ENCODE results near the gene ZNF862.

ZNF862 gene

DNA sequence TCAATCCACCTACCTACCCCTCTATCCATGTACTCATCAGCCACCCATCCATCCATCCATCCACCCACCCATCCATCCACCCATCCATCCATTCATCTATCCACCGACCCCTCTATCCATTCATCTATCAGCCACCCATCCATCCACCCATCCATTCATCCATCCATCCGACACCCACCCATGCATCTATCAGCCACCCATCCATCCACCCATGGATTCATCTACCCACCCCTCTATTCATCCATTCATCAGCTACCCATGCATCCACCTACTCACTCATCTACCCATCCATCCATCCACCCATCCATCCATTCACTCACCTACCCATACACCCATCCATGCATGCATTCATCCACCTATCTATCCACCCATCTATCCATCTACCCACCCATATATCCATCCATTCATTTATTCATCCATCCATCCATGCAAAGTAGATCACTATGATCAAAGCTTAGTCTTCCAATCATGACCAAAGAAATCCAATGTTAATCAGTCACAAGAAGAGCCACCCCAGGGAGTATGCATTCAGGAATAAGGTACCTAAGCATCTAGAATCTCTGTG is 37.1 kb upstream of the ZNF862 start:
- Mint-ChIP-seq H3K27ac (no peak overlapping the region), H3K4me1 (ENCODE audit: low read depth) (no peaks in the 10 kb centered on the region), H3K36me3 (ENCODE audit: low read depth) (no peaks in the 10 kb centered on the region), H3K27me3 (ENCODE audit: low read depth) (no peaks in the 10 kb centered on the region), H3K9me3 (no peaks in the 10 kb centered on the region), H3K4me3 (no peak overlapping the region)
- no peak for DNase-seq (ENCODE audit: low spot score)

GRCh38 chr7:149801816-149802215 is 36.4 kb upstream of the ZNF862 start:
- H3K27me3 Mint-ChIP-seq (ENCODE audit: low read depth): no peaks in the 10 kb centered on the region
- no peak overlapping the region for H3K27ac Mint-ChIP-seq
- no peaks in the 10 kb centered on the region for H3K4me1 Mint-ChIP-seq (ENCODE audit: low read depth)
- no peak overlapping the region for H3K4me3 Mint-ChIP-seq
- H3K9me3 Mint-ChIP-seq: no peaks in the 10 kb centered on the region
- DNase-seq (ENCODE audit: low spot score): no peak
- no peaks in the 10 kb centered on the region for H3K36me3 Mint-ChIP-seq (ENCODE audit: low read depth)

DNA sequence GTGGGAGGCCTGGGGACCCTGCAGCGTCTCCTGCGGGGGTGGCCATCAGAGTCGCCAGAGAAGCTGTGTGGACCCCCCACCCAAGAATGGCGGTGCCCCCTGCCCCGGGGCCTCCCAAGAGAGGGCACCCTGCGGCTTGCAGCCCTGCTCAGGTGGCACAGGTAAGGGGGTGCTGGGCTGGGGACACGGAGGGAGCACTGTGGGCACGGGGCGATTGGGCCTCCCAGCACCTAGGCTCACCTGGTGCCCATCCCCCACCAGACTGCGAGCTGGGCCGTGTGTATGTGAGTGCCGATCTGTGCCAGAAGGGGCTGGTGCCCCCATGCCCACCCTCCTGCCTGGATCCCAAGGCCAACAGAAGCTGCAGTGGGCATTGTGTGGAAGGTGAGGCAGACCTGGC is 35.2 kb upstream of the ZNF862 start:
- no peak overlapping the region for H3K27ac Mint-ChIP-seq
- H3K4me1 Mint-ChIP-seq (ENCODE audit: low read depth): no peaks in the 10 kb centered on the region
- H3K36me3 Mint-ChIP-seq (ENCODE audit: low read depth): no peaks in the 10 kb centered on the region
- DNase-seq (ENCODE audit: low spot score): no peak
- no peaks in the 10 kb centered on the region for H3K9me3 Mint-ChIP-seq
- no peak overlapping the region for H3K4me3 Mint-ChIP-seq
- H3K27me3 Mint-ChIP-seq (ENCODE audit: low read depth): no peaks in the 10 kb centered on the region

GRCh38 chr7:149803551-149804074 is 34.6 kb upstream of the ZNF862 start:
- H3K36me3 Mint-ChIP-seq (ENCODE audit: low read depth): no peaks in the 10 kb centered on the region
- H3K27ac Mint-ChIP-seq: no peak overlapping the region
- H3K27me3 Mint-ChIP-seq (ENCODE audit: low read depth): no peaks in the 10 kb centered on the region
- no peaks in the 10 kb centered on the region for H3K9me3 Mint-ChIP-seq
- DNase-seq (ENCODE audit: low spot score): no peak
- H3K4me1 Mint-ChIP-seq (ENCODE audit: low read depth): no peaks in the 10 kb centered on the region
- H3K4me3 Mint-ChIP-seq: no peak overlapping the region

- no peaks in the 10 kb centered on the region for H3K4me1 Mint-ChIP-seq (ENCODE audit: low read depth)
- H3K9me3 Mint-ChIP-seq: no peaks in the 10 kb centered on the region
- H3K36me3 Mint-ChIP-seq (ENCODE audit: low read depth): no peaks in the 10 kb centered on the region
- no peak overlapping the region for H3K27ac Mint-ChIP-seq
- no peaks in the 10 kb centered on the region for H3K27me3 Mint-ChIP-seq (ENCODE audit: low read depth)
- no peak for DNase-seq (ENCODE audit: low spot score)
- no peak overlapping the region for H3K4me3 Mint-ChIP-seq
These were observed 34.1 kb upstream of the ZNF862 start for GRCh38 chr7:149804106-149804505.

- Mint-ChIP-seq H3K27ac (no peak overlapping the region), H3K4me3 (no peak overlapping the region), H3K36me3 (ENCODE audit: low read depth) (no peaks in the 10 kb centered on the region), H3K9me3 (no peaks in the 10 kb centered on the region), H3K4me1 (ENCODE audit: low read depth) (no peaks in the 10 kb centered on the region), H3K27me3 (ENCODE audit: low read depth) (no peaks in the 10 kb centered on the region)
- DNase-seq (ENCODE audit: low spot score): no peak
These were observed 31.4 kb upstream of the ZNF862 start for GRCh38 chr7:149806726-149807125.

DNA sequence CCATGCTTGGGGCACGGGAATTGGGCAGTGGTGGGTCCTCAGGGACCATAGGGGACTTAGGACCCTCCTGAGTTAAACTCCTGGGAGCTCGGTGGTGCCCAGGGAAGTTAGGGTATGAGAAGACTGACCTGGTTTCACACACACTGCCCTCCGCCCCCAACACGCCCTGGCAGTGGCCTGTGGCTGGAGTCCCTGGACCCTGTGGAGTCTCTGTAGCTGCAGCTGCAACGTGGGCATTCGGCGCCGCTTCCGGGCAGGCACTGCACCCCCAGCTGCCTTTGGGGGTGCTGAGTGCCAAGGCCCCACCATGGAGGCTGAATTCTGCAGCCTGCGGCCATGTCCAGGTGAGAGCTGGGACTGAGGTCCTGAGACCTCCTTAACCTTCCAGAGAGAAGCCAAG is 29.9 kb upstream of the ZNF862 start:
- no peaks in the 10 kb centered on the region for H3K27me3 Mint-ChIP-seq (ENCODE audit: low read depth)
- no peaks in the 10 kb centered on the region for H3K4me1 Mint-ChIP-seq (ENCODE audit: low read depth)
- H3K4me3 Mint-ChIP-seq: no peak overlapping the region
- H3K9me3 Mint-ChIP-seq: no peaks in the 10 kb centered on the region
- H3K36me3 Mint-ChIP-seq (ENCODE audit: low read depth): no peaks in the 10 kb centered on the region
- no peak overlapping the region for H3K27ac Mint-ChIP-seq
- DNase-seq (ENCODE audit: low spot score): no peak

DNA sequence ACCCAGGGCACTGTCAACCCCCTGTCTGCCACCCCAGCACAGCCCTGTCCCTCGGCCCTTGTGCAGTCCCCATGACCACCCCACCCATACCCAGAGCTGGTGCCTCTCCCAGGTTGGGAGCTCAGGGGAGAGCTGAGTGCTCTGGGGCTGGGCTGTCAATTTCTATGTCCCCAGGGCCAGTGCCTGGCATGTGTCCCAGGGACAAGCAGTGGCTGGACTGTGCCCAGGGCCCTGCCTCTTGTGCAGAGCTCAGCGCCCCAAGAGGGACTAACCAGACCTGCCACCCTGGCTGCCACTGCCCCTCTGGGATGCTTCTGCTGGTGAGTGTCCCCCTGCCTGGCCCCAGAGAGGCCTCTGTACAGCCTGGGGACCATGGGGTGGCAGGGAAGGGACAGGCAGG is 29.0 kb upstream of the ZNF862 start:
- DNase-seq (ENCODE audit: low spot score): no peak
- H3K4me1 Mint-ChIP-seq (ENCODE audit: low read depth): no peaks in the 10 kb centered on the region
- H3K4me3 Mint-ChIP-seq: no peak overlapping the region
- no peaks in the 10 kb centered on the region for H3K27me3 Mint-ChIP-seq (ENCODE audit: low read depth)
- H3K27ac Mint-ChIP-seq: no peak overlapping the region
- no peaks in the 10 kb centered on the region for H3K9me3 Mint-ChIP-seq
- H3K36me3 Mint-ChIP-seq (ENCODE audit: low read depth): no peaks in the 10 kb centered on the region

DNA sequence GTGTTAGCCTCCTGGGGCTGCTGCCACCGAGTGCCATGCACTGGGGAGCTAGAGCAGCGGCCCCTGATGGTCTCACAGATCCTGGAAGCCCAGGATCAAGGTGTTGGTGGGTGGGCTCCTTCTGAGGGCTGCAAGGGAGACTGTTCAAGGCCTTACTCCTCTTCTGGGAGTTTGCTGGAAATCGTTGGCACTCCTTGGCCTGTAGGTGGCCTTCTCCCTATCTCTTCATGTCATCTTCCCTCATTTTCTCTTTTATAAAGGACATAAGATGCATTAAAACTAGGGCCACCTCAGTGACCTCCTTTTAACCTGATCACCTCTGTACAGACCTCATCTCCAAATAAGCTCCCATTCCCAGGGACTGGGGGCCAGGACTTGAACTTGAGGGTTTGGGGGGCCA is 27.0 kb upstream of the ZNF862 start:
- Mint-ChIP-seq H3K36me3 (ENCODE audit: low read depth) (no peaks in the 10 kb centered on the region), H3K27ac (no peak overlapping the region), H3K9me3 (no peaks in the 10 kb centered on the region), H3K27me3 (ENCODE audit: low read depth) (no peaks in the 10 kb centered on the region), H3K4me1 (ENCODE audit: low read depth) (no peaks in the 10 kb centered on the region), H3K4me3 (no peak overlapping the region)
- DNase-seq (ENCODE audit: low spot score): no peak

DNA sequence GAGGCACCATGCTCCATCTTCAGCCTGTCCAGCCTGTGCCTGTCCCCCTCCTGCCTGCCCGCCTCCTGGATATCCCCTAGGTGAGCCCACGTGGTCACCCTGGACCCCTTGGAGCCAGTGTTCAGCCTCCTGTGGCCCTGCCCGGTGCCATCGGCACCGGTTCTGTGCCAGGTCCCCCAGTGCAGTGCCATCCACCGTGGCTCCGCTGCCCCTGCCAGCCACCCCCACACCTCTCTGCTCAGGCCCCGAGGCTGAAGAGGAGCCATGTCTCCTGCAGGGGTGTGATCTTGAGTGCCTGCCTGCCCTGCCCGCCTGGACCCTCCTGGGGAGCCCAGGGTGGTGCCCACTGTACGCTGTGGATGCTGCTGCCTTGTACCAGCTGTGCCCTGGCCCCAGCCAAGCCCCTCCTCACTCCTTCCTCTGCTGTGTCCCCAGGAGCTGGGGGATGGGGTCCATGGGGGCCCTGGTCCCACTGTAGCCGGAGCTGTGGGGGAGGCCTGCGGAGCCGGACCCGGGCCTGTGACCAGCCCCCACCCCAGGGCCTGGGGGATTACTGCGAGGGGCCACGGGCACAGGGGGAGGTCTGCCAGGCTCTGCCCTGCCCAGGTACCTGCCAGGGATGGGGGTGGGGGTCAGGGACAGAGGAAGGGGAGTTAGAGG is 26.2 kb upstream of the ZNF862 start:
- Mint-ChIP-seq H3K4me1 (ENCODE audit: low read depth) (no peaks in the 10 kb centered on the region), H3K9me3 (no peaks in the 10 kb centered on the region), H3K36me3 (ENCODE audit: low read depth) (no peaks in the 10 kb centered on the region), H3K27me3 (ENCODE audit: low read depth) (no peaks in the 10 kb centered on the region), H3K4me3 (no peak overlapping the region), H3K27ac (no peak overlapping the region)
- no peak for DNase-seq (ENCODE audit: low spot score)

DNA sequence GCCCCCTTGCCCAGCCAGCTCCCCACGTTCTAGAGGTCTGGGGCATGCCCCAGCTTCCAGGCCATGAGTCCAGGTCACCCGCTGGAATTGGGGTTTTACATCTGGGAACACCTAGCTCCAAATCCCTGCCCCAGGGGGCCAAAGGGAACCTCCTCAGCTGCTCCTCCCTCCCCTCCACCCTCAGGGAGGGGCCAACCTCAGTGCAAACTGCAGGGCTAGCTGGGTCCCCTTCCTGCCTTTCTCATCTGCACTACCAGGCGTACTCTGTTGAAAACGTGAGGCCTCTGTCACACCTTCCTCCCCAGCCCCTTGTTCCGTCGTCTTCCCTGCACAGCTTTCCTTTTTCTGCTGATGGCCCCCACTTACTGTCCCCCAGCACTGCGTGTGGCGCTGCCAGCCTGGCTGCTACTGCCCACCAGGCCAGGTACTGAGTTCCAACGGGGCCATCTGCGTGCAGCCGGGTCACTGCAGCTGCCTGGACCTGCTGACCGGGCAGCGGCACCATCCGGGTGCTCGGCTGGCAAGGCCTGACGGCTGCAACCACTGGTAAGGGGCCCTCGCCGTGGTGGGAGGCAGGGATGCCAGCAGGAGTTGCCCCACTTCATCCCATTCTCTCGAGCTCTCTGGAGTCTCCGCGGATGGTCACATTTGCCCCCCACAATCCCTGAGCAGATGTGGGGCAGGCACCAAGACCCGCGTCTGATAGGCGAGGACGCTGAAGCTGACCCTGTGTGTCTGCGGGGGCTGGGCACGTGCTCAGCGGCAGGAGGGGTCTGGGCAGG is 24.7 kb upstream of the ZNF862 start:
- Mint-ChIP-seq H3K4me3 (no peak overlapping the region), H3K27ac (no peak overlapping the region), H3K27me3 (ENCODE audit: low read depth) (no peaks in the 10 kb centered on the region), H3K36me3 (ENCODE audit: low read depth) (no peaks in the 10 kb centered on the region), H3K4me1 (ENCODE audit: low read depth) (no peaks in the 10 kb centered on the region), H3K9me3 (no peaks in the 10 kb centered on the region)
- DNase-seq (ENCODE audit: low spot score): no peak

DNA sequence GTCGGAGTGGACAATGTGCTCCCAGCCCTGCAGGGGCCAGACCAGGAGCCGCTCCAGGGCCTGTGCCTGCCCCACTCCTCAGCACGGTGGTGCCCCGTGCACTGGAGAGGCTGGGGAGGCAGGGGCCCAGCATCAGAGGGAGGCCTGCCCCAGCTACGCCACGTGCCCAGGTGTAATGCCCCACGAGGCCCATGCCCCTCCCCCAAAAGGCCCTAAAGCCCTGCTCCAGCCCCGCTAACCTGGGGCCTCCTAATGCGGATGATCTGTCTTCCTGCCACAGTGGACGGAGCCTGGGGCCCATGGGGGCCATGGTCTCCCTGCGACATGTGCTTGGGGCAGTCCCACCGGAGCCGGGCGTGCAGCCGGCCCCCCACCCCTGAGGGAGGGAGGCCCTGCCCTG is 23.7 kb upstream of the ZNF862 start:
- DNase-seq (ENCODE audit: low spot score): no peak
- Mint-ChIP-seq H3K4me3 (no peak overlapping the region), H3K36me3 (ENCODE audit: low read depth) (no peaks in the 10 kb centered on the region), H3K27me3 (ENCODE audit: low read depth) (no peaks in the 10 kb centered on the region), H3K27ac (no peak overlapping the region), H3K4me1 (ENCODE audit: low read depth) (no peaks in the 10 kb centered on the region), H3K9me3 (no peaks in the 10 kb centered on the region)

DNA sequence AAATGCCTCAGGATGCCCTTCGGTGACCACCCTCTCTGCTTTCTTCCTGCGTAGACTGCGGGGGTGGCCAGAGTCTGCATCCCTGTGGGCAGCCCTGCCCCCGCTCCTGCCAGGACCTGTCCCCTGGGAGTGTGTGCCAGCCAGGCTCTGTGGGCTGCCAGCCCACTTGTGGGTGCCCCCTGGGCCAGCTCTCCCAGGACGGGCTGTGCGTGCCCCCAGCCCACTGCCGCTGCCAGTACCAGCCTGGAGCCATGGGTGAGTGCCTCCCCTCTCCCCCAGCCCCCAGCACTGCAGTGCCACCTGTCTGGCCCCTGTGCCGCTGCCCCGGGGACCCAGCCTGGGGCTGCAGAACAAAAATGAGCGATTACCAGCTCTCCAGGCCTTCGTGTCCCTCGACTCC is 23.1 kb upstream of the ZNF862 start:
- no peak overlapping the region for H3K27ac Mint-ChIP-seq
- no peaks in the 10 kb centered on the region for H3K9me3 Mint-ChIP-seq
- no peak overlapping the region for H3K4me3 Mint-ChIP-seq
- no peaks in the 10 kb centered on the region for H3K4me1 Mint-ChIP-seq (ENCODE audit: low read depth)
- H3K27me3 Mint-ChIP-seq (ENCODE audit: low read depth): no peaks in the 10 kb centered on the region
- DNase-seq (ENCODE audit: low spot score): no peak
- H3K36me3 Mint-ChIP-seq (ENCODE audit: low read depth): no peaks in the 10 kb centered on the region

GRCh38 chr7:149815661-149816266 is 22.4 kb upstream of the ZNF862 start:
- Mint-ChIP-seq H3K4me1 (ENCODE audit: low read depth) (no peaks in the 10 kb centered on the region), H3K9me3 (no peaks in the 10 kb centered on the region), H3K4me3 (no peak overlapping the region), H3K36me3 (ENCODE audit: low read depth) (no peaks in the 10 kb centered on the region), H3K27me3 (ENCODE audit: low read depth) (no peaks in the 10 kb centered on the region), H3K27ac (no peak overlapping the region)
- DNase-seq (ENCODE audit: low spot score): no peak

All from T-helper 2 cell treated with Interferon-gamma antibody and Interleukin-4, amounts not matched to agents 5 μg/mL and 100 μg/mL, for 36 hours (primary cell).